Measurements from ENCODE around the gene DIPK1B.

DNA sequence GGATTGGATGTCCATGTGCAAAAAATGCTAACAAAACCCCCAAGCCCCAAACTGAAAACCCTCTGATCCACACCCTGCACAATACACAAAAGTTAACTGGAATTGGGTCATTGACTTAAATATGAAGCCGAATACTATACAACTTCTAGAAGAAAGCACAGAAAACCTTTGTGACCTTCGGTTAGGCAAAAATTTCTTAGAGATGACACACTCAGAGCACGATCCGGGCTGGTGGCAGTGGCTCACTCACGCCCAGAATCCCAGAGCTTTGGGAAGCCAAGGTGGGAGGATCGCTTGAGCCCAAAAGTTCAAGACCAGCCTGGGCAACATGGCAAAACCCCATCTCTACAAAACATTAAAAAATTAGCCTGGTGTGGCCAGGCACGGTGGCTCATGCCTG is 1.8 kb upstream of the DIPK1B start:
- TF ChIP-seq, protein P1, sequence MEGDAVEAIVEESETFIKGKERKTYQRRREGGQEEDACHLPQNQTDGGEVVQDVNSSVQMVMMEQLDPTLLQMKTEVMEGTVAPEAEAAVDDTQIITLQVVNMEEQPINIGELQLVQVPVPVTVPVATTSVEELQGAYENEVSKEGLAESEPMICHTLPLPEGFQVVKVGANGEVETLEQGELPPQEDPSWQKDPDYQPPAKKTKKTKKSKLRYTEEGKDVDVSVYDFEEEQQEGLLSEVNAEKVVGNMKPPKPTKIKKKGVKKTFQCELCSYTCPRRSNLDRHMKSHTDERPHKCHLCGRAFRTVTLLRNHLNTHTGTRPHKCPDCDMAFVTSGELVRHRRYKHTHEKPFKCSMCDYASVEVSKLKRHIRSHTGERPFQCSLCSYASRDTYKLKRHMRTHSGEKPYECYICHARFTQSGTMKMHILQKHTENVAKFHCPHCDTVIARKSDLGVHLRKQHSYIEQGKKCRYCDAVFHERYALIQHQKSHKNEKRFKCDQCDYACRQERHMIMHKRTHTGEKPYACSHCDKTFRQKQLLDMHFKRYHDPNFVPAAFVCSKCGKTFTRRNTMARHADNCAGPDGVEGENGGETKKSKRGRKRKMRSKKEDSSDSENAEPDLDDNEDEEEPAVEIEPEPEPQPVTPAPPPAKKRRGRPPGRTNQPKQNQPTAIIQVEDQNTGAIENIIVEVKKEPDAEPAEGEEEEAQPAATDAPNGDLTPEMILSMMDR (IDR thresholded peaks at IDR 0.05): no peak
- TF ChIP-seq POLR2A (IDR thresholded peaks at IDR 0.05): no peak
